Erythroblast (primary cell): ENCODE data around the gene HK2.

Experiments
- GATA1 ChIP-seq: IDR thresholded peaks from 2 replicates; pipeline ENCODE4 v1.6.1; 2011; ENCODE audit warnings: low read depth, mild to moderate bottlenecking, control low read depth, low read length, moderate library complexity
- POLR2A ChIP-seq: IDR thresholded peaks from 2 replicates; pipeline ENCODE4 v1.6.1; 2011; ENCODE audit warnings: mild to moderate bottlenecking, low read length

DNA sequence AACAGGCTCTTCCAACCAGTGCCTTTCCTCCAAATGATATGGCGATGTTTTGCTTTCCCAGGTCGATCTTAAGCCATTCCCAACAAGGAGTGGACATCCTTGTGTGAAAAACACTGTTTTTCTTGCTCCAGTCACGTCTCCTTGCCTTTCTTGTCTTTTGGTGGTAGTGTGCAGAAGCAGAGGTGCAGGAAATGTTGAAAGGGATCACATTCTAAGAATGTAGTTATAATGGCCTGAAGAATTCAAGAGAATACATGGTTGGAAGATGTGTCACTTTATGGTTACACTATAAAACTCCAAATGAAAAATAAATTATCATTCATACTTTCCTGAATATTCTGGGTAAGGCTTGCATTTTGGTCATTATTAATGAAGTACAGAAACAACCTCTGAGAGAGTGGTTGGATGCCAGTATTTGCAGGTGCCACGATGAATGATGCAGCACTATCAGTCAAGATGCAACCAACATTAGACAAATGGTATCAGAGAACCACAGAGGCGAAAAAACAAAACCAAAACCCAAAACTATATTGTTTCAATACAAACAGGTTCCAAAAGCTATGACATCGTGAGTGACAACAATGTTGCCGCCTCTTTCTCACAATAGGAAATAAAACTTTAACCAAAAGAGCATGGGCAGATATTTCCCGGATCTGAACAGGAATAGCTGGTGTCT is 97.0 kb downstream of the HK2 start:
- TF ChIP-seq POLR2A = no peak
- no peak for TF ChIP-seq GATA1
